T-helper 2 cell treated with Interferon-gamma antibody and Interleukin-4, amounts not matched to agents 100 ng/mL and 5 ng/mL, for 36 hours (primary cell): Measurements from ENCODE around the gene P2RX7. TPM values are rescaled to one million over a fixed set of nuclear protein-coding genes. Genes with fewer than 3 reads are reported as not detected.
"Not testable (repeated sequence)": the region's sequence is repeated elsewhere in the genome, so short reads cannot be mapped to it uniquely, and the experiment has no call there.

Experiments used
- intact Hi-C: fragments of 100-400 bp; cut with micrococcal nuclease; formaldehyde crosslinking; loops from one replicate; pipeline ENCODE4 v1.15.1; 2023
- total RNA-seq: library from RNA; stranded (reverse); gene quantifications from 2 replicates; pipeline ENCODE4 v1.2.3, GENCODE V29; 2022

The P2RX7 gene
- total RNA-seq, 1 donor from 2014 or later: 15.1 TPM

- intact Hi-C loops: no loop called here
Observed at GRCh38 chr12:121167951-121168350, 35.3 kb downstream of the P2RX7 start.

- intact Hi-C loops: no loop called here
Observed at GRCh38 chr12:121170151-121170550, 37.5 kb downstream of the P2RX7 start.

GRCh38 chr12:121170611-121171260 is 38.1 kb downstream of the P2RX7 start:
- intact Hi-C loops: no loop called here

GRCh38 chr12:121172145-121172544 is 39.5 kb downstream of the P2RX7 start:
- intact Hi-C loops: no loop called here

GRCh38 chr12:121175383-121176119 is 42.9 kb downstream of the P2RX7 start:
- intact Hi-C loops: no loop called here

GRCh38 chr12:121176826-121177529 is 44.3 kb downstream of the P2RX7 start:
- intact Hi-C loops: no loop called here

GRCh38 chr12:121181181-121181580 is 48.5 kb downstream of the P2RX7 start:
- intact Hi-C loops: no loop called here

- intact Hi-C loops: no loop called here
Observed at GRCh38 chr12:121182222-121182893, 49.7 kb downstream of the P2RX7 start.

- intact Hi-C loops: no loop called here
Observed at GRCh38 chr12:121184425-121184824, 51.7 kb downstream of the P2RX7 start.

GRCh38 chr12:121184984-121185889 is 52.6 kb downstream of the P2RX7 start:
- intact Hi-C loops: no loop called here

- intact Hi-C loops: no loop called here
Observed at GRCh38 chr12:121186826-121187225, 54.1 kb downstream of the P2RX7 start.

- intact Hi-C loops: no loop called here
Observed at GRCh38 chr12:121187501-121187900, 54.8 kb downstream of the P2RX7 start.

GRCh38 chr12:121188227-121188626 is 55.6 kb downstream of the P2RX7 start:
- intact Hi-C loops: no loop called here

GRCh38 chr12:121189131-121189530 is 56.5 kb downstream of the P2RX7 start:
- intact Hi-C loops: no loop called here

GRCh38 chr12:121189619-121190155 is 57.0 kb downstream of the P2RX7 start:
- intact Hi-C loops: no loop called here

GRCh38 chr12:121190523-121191031 is 57.9 kb downstream of the P2RX7 start:
- intact Hi-C loops: no loop called here

GRCh38 chr12:121191151-121191550 is 58.5 kb downstream of the P2RX7 start:
- intact Hi-C loops: no loop called here

GRCh38 chr12:121196902-121197301 is 64.2 kb downstream of the P2RX7 start:
- intact Hi-C loops: no loop called here

- intact Hi-C loops: no loop called here
Observed at GRCh38 chr12:121198949-121199348, 66.3 kb downstream of the P2RX7 start.

- intact Hi-C loops: not testable (repeated sequence)
Observed at GRCh38 chr12:121201140-121201539, 68.5 kb downstream of the P2RX7 start.
